ENCODE results near the gene CDK9.

CDK9 gene

DNA sequence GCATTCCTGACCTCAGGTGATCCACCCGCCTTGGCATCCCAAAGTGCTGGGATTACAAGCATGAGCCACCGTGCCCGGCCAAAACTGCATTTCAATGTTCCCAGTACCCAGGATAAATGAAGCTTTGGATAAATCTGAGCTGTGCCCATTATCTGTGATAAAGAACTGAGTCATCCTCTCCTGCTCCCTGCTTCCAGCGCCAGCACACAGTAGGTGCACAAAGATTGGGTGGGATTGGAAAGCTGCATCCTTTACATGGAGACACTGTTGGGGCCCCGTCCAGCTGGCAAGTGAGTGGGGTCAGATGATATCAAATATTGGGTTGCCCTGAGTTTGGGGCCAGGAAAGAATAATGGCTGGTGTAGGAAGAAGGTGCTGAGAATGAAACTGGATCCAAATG, 24.8 kb upstream of the CDK9 start:
- in situ Hi-C loops (cut with MboI; ENCODE audit: low sequenced_read_pairs) = no loop called here

DNA sequence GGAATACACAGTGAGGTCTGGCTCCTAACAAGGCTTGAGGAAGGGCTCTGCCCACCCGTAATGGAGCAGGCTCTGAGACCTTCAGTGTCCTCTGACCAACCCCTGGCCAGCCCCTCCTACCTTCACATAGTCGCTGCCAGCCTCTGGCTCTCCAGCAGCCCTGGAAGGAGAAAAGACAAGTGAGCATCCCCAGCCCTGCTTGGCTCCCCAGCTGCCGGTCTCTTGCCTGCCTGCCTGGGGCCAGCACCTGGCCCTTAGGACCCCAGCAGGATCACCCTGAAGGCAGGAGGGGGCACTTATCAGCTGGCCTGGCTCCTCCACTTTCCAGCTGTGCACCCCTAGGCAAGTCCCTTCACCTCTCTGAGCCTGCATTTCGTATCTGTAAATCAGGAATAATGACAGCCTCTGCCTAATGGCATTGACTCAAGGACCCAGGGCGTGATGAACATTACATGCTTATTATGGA, 24.3 kb upstream of the CDK9 start:
- in situ Hi-C loops (cut with MboI; ENCODE audit: low sequenced_read_pairs) = no loop called here

DNA sequence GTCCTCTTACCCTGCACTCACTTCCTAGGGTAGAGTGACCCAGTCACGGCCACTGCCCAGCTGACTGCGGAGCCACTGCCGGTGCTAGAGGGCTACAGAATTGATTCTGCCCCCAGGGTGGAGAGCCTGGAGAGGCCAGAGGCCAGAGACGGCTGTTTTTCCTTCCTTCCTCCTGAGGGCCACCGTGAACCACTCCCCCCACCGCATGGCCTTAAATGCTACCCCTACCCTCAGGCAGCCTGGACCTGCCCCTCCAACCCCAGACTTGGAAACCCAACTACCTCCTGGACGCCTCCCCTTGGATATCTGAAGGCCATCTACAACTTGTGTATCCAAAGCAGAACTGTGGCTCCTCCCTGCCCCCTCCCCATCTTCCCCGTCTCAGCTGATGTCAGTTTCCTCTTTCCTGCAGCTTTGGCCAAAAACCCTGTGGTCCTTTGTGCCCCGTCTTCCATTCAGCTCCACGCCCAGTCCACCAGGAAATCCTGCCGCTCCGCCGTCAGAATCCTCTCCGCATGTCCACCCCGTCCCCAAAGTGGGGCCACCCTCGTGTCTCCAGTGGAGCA, 23.6 kb upstream of the CDK9 start:
- in situ Hi-C loops (cut with MboI; ENCODE audit: low sequenced_read_pairs) = no loop called here

GRCh38 chr9:127763918-127764384, 21.9 kb upstream of the CDK9 start:
- in situ Hi-C loops (cut with MboI; ENCODE audit: low sequenced_read_pairs) = no loop called here

DNA sequence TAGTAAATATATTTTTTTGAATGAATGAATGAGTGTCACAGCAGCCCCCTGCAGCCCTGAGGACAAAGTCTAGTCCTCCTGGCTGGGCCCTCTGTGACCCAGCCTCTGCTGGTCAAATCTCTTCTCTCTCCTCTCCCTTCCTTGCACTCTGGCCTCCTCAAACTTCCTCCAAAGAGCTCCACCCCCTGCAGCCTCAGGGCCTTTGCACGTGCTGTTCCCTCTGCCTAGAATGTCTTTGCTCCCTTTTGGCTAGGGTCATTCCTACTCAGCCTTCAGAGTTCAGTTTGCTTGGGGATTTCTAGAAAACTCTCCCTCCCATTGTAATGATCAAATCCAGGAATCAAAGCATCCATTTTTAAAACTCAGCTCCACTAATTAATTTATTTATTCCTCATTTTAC, 20.4 kb upstream of the CDK9 start:
- in situ Hi-C loops (cut with MboI; ENCODE audit: low sequenced_read_pairs) = no loop called here

DNA sequence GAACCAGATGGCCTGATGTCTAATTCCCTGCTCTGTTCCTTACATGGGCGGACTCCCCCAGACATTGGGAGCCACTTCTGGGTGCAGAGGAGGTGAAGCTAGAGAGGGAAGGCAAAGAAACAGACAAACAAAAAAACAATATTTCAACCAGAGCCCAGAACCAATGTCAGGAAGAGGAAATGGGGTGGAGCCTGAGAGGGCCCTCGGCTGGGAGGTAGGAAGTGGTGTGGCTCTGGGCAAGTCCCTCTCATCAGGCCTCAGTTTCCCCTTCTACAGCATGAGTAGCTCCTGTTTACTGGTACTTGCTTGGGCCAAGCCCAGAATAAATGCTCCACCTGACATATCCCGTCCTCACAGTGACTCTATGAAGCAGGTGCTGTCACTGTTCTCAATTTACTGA, 18.4 kb upstream of the CDK9 start:
- in situ Hi-C loops (cut with MboI; ENCODE audit: low sequenced_read_pairs) = no loop called here

DNA sequence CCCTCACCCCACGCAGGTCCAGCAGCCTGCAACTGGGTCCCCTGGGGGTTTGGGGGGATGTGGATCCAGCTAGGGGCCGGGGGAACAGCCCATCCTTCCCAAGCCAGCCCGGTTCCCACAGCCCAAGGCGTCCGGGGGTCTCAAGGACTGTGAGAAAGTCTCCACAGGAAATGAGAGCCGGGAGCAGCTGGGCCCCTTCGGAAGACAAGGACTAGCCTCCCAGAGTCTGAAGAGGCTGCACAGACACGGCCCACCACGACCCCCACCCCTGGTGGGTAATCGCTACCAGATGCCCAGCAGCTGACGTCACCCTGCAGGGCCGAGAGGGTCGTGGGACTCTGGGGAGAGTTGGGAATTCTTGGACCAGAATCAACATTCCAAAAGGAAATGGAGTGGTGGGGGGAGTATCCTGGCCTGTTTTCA, 17.9 kb upstream of the CDK9 start:
- in situ Hi-C loops (cut with MboI; ENCODE audit: low sequenced_read_pairs) = no loop called here

DNA sequence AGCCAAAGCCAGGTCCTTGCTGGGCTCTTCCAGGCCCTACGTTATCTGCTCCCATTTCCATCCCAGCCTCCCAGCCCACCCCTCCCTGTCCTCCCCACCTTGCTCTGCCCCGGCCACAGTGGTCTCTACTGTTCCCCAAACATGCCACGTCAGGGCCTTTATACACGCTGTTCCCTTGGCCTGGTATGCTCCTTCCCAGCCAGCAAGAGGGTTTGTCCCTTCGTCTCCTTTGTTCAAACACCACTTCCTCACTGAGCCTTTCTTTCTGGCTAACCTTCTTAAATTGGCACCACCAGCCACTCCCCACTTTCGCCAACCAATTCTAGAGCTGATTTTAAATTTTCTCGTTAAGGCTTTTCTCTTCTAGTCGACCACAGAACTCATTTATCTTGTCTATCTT, 17.1 kb upstream of the CDK9 start:
- in situ Hi-C loops (cut with MboI; ENCODE audit: low sequenced_read_pairs) = no loop called here

GRCh38 chr9:127769101-127769500, 16.7 kb upstream of the CDK9 start:
- in situ Hi-C loops (cut with MboI; ENCODE audit: low sequenced_read_pairs) = no loop called here

GRCh38 chr9:127769929-127770582, 15.8 kb upstream of the CDK9 start:
- in situ Hi-C loops (cut with MboI; ENCODE audit: low sequenced_read_pairs) = no loop called here

DNA sequence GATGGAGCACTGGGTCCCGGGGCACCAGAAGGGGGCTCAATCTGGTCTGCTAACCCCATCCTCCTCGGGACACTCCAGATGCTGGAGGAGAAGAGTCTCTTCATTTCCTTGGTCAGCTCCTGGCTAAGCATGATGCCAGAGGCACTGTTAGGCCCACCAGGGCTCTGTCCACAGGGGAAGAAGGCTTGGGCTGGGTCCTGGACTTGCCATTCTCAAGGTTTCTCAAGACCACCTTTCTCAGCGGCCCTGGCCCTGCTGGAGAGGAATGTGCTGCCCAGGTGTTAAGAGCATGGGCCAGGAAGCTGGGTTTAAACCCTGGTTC, 15.3 kb upstream of the CDK9 start:
- in situ Hi-C loops (cut with MboI; ENCODE audit: low sequenced_read_pairs) = no loop called here

GRCh38 chr9:127770905-127771569, 14.8 kb upstream of the CDK9 start:
- in situ Hi-C loops (cut with MboI; ENCODE audit: low sequenced_read_pairs) = no loop called here

GRCh38 chr9:127771570-127772189, 14.2 kb upstream of the CDK9 start:
- in situ Hi-C loops (cut with MboI; ENCODE audit: low sequenced_read_pairs) = no loop called here

- in situ Hi-C loops (cut with MboI; ENCODE audit: low sequenced_read_pairs) = no loop called here
These were observed 13.2 kb upstream of the CDK9 start for GRCh38 chr9:127772603-127773002.

DNA sequence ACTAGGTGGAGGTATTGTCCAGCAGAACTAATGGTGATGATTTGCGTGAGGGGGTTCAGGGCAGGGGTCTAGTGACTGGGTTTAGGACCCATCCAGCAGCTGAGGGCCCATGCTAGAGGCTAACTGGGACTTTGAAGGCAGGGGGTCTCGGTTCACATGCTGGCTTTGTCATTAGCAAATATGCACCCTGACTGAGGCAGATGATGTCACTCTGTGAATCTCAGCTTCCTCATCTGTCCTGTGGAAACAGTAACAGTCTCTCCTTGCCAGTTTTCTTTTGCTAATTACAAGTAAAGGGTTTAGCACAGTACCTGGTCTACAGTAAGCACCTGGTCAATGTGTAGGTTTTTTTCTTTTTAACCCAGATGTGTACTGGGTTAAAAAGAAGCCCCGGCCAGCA, 12.6 kb upstream of the CDK9 start:
- in situ Hi-C loops (cut with MboI; ENCODE audit: low sequenced_read_pairs) = no loop called here

- in situ Hi-C loops (cut with MboI; ENCODE audit: low sequenced_read_pairs) = no loop called here
These were observed 11.9 kb upstream of the CDK9 start for GRCh38 chr9:127773981-127774380.

GRCh38 chr9:127776195-127776923, 9.5 kb upstream of the CDK9 start:
- in situ Hi-C loops (cut with MboI; ENCODE audit: low sequenced_read_pairs) = no loop called here

GRCh38 chr9:127776924-127777289, 8.9 kb upstream of the CDK9 start:
- in situ Hi-C loops (cut with MboI; ENCODE audit: low sequenced_read_pairs) = no loop called here

DNA sequence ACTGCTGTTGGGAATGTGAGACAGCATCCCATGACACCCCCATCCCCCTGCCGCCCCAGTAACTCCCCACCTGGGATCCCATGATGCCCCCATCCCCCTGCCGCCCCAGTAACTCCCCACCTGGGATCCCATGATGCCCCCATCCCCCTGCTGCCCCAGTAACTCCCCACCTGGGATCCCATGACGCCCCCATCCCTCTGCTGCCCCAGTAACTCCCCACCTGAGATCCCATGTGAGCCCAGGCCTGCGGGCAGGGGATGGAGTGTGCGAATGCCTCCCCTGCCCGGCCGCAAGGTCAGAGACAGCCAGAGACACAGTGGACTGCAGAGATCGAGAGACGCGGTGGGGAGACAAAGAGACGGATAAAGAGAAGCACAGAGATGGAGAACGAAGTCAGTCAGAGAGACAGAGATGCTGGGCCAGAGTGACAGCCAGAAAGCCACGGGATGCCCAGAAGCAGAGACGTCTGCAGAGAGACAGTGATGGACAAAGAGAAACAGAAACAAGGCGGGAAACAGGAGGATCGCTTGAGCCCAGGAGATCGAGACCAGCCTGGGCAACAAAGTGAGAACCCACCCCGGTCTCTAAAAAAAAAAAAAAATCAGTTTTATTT, 8.4 kb upstream of the CDK9 start:
- in situ Hi-C loops (cut with MboI; ENCODE audit: low sequenced_read_pairs) = no loop called here

DNA sequence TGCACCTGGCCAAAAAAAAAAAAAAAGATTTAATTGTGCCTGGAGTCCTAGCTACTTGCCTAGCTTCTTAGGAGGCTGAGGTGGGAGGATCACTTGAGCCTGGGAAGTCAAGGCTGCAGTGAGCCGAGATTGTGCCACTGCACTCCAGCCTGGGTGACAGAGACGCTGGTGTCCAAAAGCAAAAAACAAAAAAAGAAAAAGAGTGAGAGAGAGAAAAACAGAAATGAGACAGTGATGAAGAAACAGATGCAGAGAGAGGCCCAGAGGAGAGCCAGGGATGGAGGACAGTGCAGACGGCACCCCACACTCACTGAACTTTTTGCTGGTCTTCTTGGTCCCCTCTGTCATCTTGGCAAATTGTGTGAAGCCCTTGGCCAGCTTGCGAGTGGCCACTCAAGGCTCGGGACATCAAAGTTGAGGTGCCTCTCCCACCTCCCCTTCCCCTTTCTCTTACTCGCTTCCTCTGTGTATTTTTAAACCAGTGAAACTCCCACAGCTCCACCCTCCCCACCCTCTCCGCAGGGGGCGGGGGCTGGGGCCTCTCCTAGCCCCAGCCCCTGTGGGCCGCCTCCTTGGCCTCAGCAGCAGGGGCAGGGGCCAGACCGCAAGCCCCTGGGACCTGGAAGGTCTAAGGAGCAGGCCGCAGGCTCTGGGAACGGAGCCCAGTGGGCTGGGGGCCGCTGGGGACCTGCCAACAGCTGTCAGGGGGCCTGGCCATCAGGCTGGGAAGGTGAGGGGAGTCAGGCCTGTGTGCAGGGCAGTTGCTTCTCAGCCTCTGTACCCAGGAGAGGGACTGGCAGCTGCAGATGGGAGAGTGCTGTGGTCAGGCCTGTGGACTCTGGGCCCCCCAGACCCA, 7.3 kb upstream of the CDK9 start, which contains the start of gene SH2D3C:
Gene SH2D3C (minus strand): TSS at position 387 of the 856 bp plus-strand sequence. CDS start 39 bp downstream, at position 348.
- in situ Hi-C loops (cut with MboI; ENCODE audit: low sequenced_read_pairs) = no loop called here

All from HL-60/S4 treated with phorbol 12-myristate 13-acetate at 8.2 ng/mL for 4 days and 3 days (cell line).